PC-3 (cell line): Measurements from ENCODE around the gene CFAP99.

Experiments
- EZH2 ChIP-seq: fragments of 300-600 bp; sonication (generic); IDR thresholded peaks from one replicate; pipeline ENCODE4 v1.6.1; 2017; ENCODE audit warnings: antibody characterized with exemption, mild to moderate bottlenecking, low read length; ENCODE audit not compliant: unreplicated experiment
- EZH2phosphoT487 ChIP-seq: fragments of 300-600 bp; sonication (generic); IDR thresholded peaks from 2 replicates; pipeline ENCODE4 v1.6.1; 2018; ENCODE audit warnings: mild to moderate bottlenecking, antibody characterized with exemption, low read length, borderline replicate concordance
- TF ChIP-seq, protein P1 (sequence below): fragments of 300-600 bp; sonication (generic); conservative IDR thresholded peaks from 2 replicates; pipeline ENCODE4 v1.5.1; 2017; ENCODE audit warnings: antibody characterized with exemption, low read depth, mild to moderate bottlenecking, low read length

DNA sequence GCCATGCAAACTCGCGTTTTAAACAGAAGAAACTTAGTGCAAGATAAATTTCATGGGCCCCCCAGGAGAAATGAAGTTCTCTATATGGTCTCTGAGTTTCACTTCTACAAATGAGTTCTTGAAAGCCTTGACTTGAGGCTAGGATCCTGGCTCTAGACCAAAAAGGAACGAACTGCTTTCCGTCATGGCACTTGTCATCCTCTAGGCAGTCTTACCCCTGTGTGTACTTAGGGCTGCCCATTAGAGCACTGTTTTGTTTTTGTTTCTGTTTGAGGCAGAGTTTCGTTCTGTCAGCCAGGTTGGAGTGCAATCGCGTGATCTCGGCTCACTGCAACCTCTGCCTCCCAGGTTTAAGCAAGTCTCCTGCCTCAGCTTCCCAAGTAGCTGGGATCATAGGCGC, 79.2 kb downstream of the CFAP99 start:
- TF ChIP-seq, protein P1, sequence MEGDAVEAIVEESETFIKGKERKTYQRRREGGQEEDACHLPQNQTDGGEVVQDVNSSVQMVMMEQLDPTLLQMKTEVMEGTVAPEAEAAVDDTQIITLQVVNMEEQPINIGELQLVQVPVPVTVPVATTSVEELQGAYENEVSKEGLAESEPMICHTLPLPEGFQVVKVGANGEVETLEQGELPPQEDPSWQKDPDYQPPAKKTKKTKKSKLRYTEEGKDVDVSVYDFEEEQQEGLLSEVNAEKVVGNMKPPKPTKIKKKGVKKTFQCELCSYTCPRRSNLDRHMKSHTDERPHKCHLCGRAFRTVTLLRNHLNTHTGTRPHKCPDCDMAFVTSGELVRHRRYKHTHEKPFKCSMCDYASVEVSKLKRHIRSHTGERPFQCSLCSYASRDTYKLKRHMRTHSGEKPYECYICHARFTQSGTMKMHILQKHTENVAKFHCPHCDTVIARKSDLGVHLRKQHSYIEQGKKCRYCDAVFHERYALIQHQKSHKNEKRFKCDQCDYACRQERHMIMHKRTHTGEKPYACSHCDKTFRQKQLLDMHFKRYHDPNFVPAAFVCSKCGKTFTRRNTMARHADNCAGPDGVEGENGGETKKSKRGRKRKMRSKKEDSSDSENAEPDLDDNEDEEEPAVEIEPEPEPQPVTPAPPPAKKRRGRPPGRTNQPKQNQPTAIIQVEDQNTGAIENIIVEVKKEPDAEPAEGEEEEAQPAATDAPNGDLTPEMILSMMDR, result no peak
- TF ChIP-seq EZH2phosphoT487 (no peak), EZH2 (no peak)
